ENCODE data around the gene POLG.

DNA sequence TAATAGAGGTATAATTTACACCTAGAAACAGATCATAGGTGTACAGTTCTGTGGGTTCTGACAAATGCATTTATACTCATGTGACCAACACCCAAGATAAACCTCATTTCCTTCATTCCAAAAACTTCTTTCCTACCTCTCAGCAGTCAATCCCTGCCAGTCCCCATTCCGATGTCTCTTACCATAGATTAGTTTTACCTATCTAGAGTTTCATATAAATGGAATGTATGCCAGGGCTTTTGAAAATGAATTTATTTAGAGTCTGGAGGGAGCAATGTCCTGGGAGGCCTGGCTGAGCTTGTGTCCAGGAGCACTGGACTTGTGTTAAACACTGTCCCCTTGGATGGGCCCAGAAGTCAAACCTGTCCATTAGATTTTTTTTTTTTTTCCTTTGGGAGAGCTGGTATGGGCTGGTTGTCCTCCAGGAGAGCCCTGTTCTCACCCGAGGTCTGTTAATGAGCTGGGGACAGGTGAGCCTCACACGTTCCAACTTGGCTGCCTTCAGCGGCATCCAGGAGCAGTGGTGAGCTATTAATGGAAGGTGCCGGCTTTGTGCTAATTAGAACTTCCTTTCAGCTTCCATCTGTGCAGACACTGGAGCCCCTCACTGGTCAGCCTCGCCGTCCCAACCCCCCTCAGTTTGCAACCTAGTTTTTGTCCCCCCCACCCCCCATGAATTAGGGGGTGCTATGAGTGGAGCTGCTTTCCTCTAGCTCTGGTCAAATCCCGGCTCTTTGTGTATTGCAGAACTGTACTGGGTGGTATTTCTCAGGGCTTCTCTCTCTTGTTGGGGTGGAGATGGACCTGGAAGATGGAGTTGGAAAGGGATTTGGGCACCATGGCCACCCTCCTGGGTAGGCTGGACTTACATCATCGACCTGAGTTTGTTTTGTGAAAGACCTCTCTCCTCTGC is 40.7 kb upstream of the POLG start:
- TF ChIP-seq, protein P1, sequence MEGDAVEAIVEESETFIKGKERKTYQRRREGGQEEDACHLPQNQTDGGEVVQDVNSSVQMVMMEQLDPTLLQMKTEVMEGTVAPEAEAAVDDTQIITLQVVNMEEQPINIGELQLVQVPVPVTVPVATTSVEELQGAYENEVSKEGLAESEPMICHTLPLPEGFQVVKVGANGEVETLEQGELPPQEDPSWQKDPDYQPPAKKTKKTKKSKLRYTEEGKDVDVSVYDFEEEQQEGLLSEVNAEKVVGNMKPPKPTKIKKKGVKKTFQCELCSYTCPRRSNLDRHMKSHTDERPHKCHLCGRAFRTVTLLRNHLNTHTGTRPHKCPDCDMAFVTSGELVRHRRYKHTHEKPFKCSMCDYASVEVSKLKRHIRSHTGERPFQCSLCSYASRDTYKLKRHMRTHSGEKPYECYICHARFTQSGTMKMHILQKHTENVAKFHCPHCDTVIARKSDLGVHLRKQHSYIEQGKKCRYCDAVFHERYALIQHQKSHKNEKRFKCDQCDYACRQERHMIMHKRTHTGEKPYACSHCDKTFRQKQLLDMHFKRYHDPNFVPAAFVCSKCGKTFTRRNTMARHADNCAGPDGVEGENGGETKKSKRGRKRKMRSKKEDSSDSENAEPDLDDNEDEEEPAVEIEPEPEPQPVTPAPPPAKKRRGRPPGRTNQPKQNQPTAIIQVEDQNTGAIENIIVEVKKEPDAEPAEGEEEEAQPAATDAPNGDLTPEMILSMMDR (IDR thresholded peaks at IDR 0.05): no peak
- no peak for TF ChIP-seq POLR2AphosphoS5 (IDR thresholded peaks at IDR 0.05)
- no peak for TF ChIP-seq POLR2A (IDR thresholded peaks at IDR 0.05)
